Naive thymus-derived CD4-positive, alpha-beta T cell (primary cell): ENCODE measurements around the gene MAP3K1. TPM values are rescaled to one million over a fixed set of nuclear protein-coding genes. Genes with fewer than 3 reads are reported as not detected.

Experiments
- ATAC-seq: fragments of 150-1000 bp; cut with Tn5 transposase; 2 replicates; pipeline ENCODE4 v1.10.0; 2021; ENCODE audit warnings: mild to moderate bottlenecking, moderate library complexity
- CTCF ChIA-PET: fragments of 350-600 bp; sonication (Branson Sonifier 250); formaldehyde crosslinking; loops from one replicate; lab custom pipeline; 2021; ENCODE audit warnings: antibody characterized with exemption; lab: Charles Lee
- POLR2A ChIA-PET: fragments of 350-600 bp; sonication (Branson Sonifier 250); formaldehyde crosslinking; loops from one replicate; lab custom pipeline; 2021; ENCODE audit warnings: antibody characterized with exemption, inconsistent platforms; lab: Charles Lee
- DNase-seq, 9 donors: peaks; one replicate each; pipeline versions ENCODE4 v3.0.0 to v3.0.0-alpha.2; 2020 to 2022; ENCODE audit warnings: mixed read lengths in 1 of 9
- H3K27ac ChIP-seq: one replicate; pipeline ENCODE4 v1.7.0; 2013; ENCODE audit warnings: mild to moderate bottlenecking, low read depth, low read length, moderate library complexity
- H3K27me3 ChIP-seq, 2 donors: one replicate each; pipeline ENCODE4 v1.7.0; 2013; ENCODE audit warnings: low read length in 2 of 2, mild to moderate bottlenecking in 2 of 2, moderate library complexity in 2 of 2; ENCODE audit not compliant: control insufficient read depth in 2 of 2, insufficient read depth in 2 of 2
- H3K36me3 ChIP-seq, 3 experiments: 1 replicate in 2 of 3; 2 replicates in 1 of 3; pipeline ENCODE4 v1.7.0; 2013; ENCODE audit warnings: low read length in 3 of 3, mild to moderate bottlenecking in 3 of 3, moderate library complexity in 1 of 3; ENCODE audit not compliant: insufficient read depth in 3 of 3, control insufficient read depth in 2 of 3
- H3K4me1 ChIP-seq, 2 donors: one replicate each; pipeline ENCODE4 v1.7.0; 2013; ENCODE audit warnings: low read length in 2 of 2, mild to moderate bottlenecking in 2 of 2, moderate library complexity in 1 of 2; ENCODE audit not compliant: control insufficient read depth in 2 of 2, insufficient read depth in 2 of 2
- H3K4me3 ChIP-seq: 2 replicates; pipeline ENCODE4 v1.7.0; 2013; ENCODE audit warnings: mild to moderate bottlenecking, low read length
- H3K9me3 ChIP-seq, 3 experiments: 1 replicate in 2 of 3; 2 replicates in 1 of 3; pipeline ENCODE4 v1.7.0; 2013; ENCODE audit warnings: low read length in 3 of 3; ENCODE audit not compliant: control insufficient read depth in 2 of 3
- H3K27ac Mint-ChIP-seq, 9 donors: one replicate each; pipeline ENCODE4 v1.8.0; 2020 to 2022; ENCODE audit warnings: mixed read lengths in 9 of 9, mild to moderate bottlenecking in 8 of 9, moderate library complexity in 5 of 9, inconsistent platforms in 2 of 9
- H3K27me3 Mint-ChIP-seq, 5 donors: one replicate each; pipeline ENCODE4 v1.8.0; 2021 to 2022; ENCODE audit warnings: mixed read lengths in 5 of 5, mild to moderate bottlenecking in 1 of 5
- H3K36me3 Mint-ChIP-seq, 5 donors: one replicate each; pipeline ENCODE4 v1.8.0; 2020 to 2022; ENCODE audit warnings: mixed read lengths in 5 of 5, mild to moderate bottlenecking in 3 of 5, inconsistent platforms in 1 of 5
- H3K4me1 Mint-ChIP-seq, 7 donors: one replicate each; pipeline ENCODE4 v1.8.0; 2020 to 2022; ENCODE audit warnings: mixed read lengths in 7 of 7, mild to moderate bottlenecking in 3 of 7, inconsistent platforms in 1 of 7
- H3K4me3 Mint-ChIP-seq, 10 donors: one replicate each; pipeline ENCODE4 v1.8.0; 2020 to 2022; ENCODE audit warnings: mild to moderate bottlenecking in 10 of 10, mixed read lengths in 10 of 10, moderate library complexity in 6 of 10, inconsistent platforms in 2 of 10
- H3K9me3 Mint-ChIP-seq, 11 donors: one replicate each; pipeline ENCODE4 v1.8.0; 2020 to 2022; ENCODE audit warnings: mixed read lengths in 11 of 11, mild to moderate bottlenecking in 4 of 11, inconsistent platforms in 1 of 11, moderate library complexity in 1 of 11
- intact Hi-C, 2 donors: fragments of 100-400 bp; cut with micrococcal nuclease; formaldehyde crosslinking; loops; one replicate each; pipeline ENCODE4 v1.15.1; 2023
- polyA plus RNA-seq, 2 donors: library from polyadenylated mRNA; unstranded; fragments of 300-500 nt; fragmentation: Illumina TruSeq; gene quantifications; one replicate each; pipeline ENCODE4 v1.2.3, GENCODE V29; 2021
- total RNA-seq, 6 experiments: library from RNA in 5 of 6; stranded (reverse) in 5 of 6; gene quantifications; 1 replicate in 5 of 6; 2 replicates in 1 of 6; pipeline ENCODE4 v1.2.3 and lab custom pipeline; 2021 to 2026

Gene MAP3K1
- total and polyA plus RNA-seq, 7 experiments from 2014 or later: 43.0 to 85.4 (median 61.8) TPM

DNA sequence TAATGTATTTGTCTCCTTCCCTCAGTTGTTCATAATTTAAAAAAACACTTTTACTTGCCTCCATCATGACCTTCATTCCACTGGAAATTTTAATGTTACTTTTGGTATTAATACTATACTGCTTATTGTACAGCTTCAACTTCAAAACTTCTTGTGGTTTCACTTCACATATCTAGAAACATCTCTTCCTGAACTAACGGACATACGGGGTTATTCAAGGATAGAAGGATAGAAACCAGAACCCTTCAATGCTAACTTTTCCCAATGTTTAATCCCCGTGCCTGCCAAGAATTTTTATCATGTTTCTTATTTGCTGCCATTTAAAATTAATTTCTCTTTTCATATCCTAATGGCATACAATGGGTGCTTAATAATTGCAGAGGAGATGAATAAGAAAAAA lies 57.7 kb downstream of the MAP3K1 start:
- Histone ChIP-seq H3K9me3 (no peaks in the 10 kb centered on the region), H3K27me3 (no peaks in the 10 kb centered on the region), H3K27ac (no peak overlapping the region), H3K4me3 (no peak overlapping the region), H3K4me1 (no peaks in the 10 kb centered on the region), H3K36me3 (peaks cover 9 to 69% (median 25%) of the 10 kb centered on the region in 3 experiments)
- ChIA-PET CTCF (no interaction called here), POLR2A (no interaction called here)
- ATAC-seq: no peak
- Mint-ChIP-seq H3K4me3 (peak overlapping the region in 1 of 10 donors; percentile 52), H3K4me1 (peaks cover 16 to 56% (median 36%) of the 10 kb centered on the region in 7 donors), H3K36me3 (peaks cover 23 to 61% (median 43%) of the 10 kb centered on the region in 5 donors), H3K27me3 (no peaks in the 10 kb centered on the region), H3K27ac (peak overlapping the region in 4 of 9 donors; percentile 36 to 80 (median 47)), H3K9me3 (no peaks in the 10 kb centered on the region)
- intact Hi-C loops: loop anchor here in 1 of 2 donors (2.0 kb wide), 1 partner anchor 16 kb away; no protein-coding TSS in a partner anchor
- no peak for DNase-seq

GRCh38 chr5:56876327-56876726 lies 61.0 kb downstream of the MAP3K1 start:
- H3K36me3 ChIP-seq: peaks cover 12 to 80% (median 32%) of the 10 kb centered on the region in 3 experiments
- H3K27me3 Mint-ChIP-seq: no peaks in the 10 kb centered on the region
- peak overlapping the region in 6 of 9 donors; percentile 0 to 82 (median 60) for H3K27ac Mint-ChIP-seq
- peak; percentile 34 for ATAC-seq
- H3K4me3 ChIP-seq: no peak overlapping the region
- POLR2A ChIA-PET: no interaction called here
- no peak for DNase-seq
- H3K27ac ChIP-seq: no peak overlapping the region
- CTCF ChIA-PET: no interaction called here
- no peaks in the 10 kb centered on the region for H3K9me3 Mint-ChIP-seq
- H3K36me3 Mint-ChIP-seq: peaks cover 18 to 62% (median 43%) of the 10 kb centered on the region in 5 donors
- H3K27me3 ChIP-seq: no peaks in the 10 kb centered on the region
- intact Hi-C loops: no loop called here
- H3K4me3 Mint-ChIP-seq: no peak overlapping the region
- peaks cover 15 to 50% (median 30%) of the 10 kb centered on the region in 7 donors for H3K4me1 Mint-ChIP-seq
- H3K4me1 ChIP-seq: no peaks in the 10 kb centered on the region
- H3K9me3 ChIP-seq: no peaks in the 10 kb centered on the region

DNA sequence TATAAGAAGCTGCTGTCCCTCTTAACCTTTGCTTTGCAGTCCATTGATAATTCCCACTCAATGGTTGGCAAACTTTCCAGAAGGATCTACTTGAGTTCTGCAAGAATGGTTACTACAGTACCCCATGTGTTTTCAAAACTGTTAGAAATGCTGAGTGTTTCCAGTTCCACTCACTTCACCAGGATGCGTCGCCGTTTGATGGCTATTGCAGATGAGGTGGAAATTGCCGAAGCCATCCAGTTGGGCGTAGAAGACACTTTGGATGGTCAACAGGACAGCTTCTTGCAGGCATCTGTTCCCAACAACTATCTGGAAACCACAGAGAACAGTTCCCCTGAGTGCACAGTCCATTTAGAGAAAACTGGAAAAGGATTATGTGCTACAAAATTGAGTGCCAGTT lies 66.2 kb downstream of the MAP3K1 start:
- POLR2A ChIA-PET: interaction anchor here (0.7 to 1.1 kb wide), 2 partner anchors 15 to 343 kb away, joined by 4 to 5 read pairs; no protein-coding TSS in a partner anchor
- CTCF ChIA-PET: no interaction called here

DNA sequence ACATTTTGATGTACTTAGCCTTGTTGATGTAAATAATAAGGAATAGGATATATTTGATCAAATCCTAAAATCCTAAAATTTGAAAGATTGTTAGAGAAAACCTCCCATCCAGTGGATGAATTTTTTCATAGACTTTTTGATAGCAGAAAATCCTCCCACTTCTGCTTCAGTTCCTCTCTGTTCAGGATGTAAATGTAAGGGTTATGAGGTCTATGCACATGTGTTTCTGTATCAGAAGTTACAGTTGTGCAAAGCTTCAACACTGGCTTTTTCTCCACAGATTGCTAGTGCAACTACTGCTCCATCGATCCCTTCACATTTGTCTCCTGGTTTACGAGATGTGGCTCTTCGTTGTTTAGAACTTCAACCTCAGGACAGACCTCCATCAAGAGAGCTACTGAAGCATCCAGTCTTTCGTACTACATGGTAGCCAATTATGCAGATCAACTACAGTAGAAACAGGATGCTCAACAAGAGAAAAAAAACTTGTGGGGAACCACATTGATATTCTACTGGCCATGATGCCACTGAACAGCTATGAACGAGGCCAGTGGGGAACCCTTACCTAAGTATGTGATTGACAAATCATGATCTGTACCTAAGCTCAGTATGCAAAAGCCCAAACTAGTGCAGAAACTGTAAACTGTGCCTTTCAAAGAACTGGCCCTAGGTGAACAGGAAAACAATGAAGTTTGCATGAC lies 78.1 kb downstream of the MAP3K1 start:
- Mint-ChIP-seq H3K27ac (peak overlapping the region in 4 of 9 donors; percentile 4 to 52 (median 26)), H3K27me3 (no peaks in the 10 kb centered on the region), H3K36me3 (peaks cover 12 to 69% (median 54%) of the 10 kb centered on the region in 5 donors), H3K9me3 (peaks cover 0 to 1% (median 0%) of the 10 kb centered on the region in 11 donors), H3K4me3 (no peak overlapping the region), H3K4me1 (peaks cover 2 to 19% (median 7%) of the 10 kb centered on the region in 7 donors)
- no peak overlapping the region for H3K27ac ChIP-seq
- no peaks in the 10 kb centered on the region for H3K4me1 ChIP-seq
- H3K9me3 ChIP-seq: no peaks in the 10 kb centered on the region
- H3K4me3 ChIP-seq: no peak overlapping the region
- ATAC-seq: no peak
- no peak for DNase-seq
- CTCF ChIA-PET: interaction anchor here (1.1 kb wide), 1 partner anchor 322 kb away, joined by 3 read pairs; no protein-coding TSS in a partner anchor
- POLR2A ChIA-PET: interaction anchor here (1.2 kb wide), 1 partner anchor 16 kb away, joined by 3 read pairs; no protein-coding TSS in a partner anchor
- no peaks in the 10 kb centered on the region for H3K27me3 ChIP-seq
- peaks cover 9 to 39% (median 26%) of the 10 kb centered on the region in 3 experiments for H3K36me3 ChIP-seq
- intact Hi-C loops: no loop called here

More for the DNA sequence above, 66.2 kb downstream of the MAP3K1 start:
- H3K36me3 Mint-ChIP-seq: peaks cover 13 to 67% (median 42%) of the 10 kb centered on the region in 5 donors
- Histone ChIP-seq H3K27me3 (no peaks in the 10 kb centered on the region), H3K9me3 (no peaks in the 10 kb centered on the region), H3K4me3 (no peak overlapping the region), H3K36me3 (peaks cover 36 to 85% (median 41%) of the 10 kb centered on the region in 3 experiments), H3K4me1 (no peaks in the 10 kb centered on the region), H3K27ac (no peak overlapping the region)
- H3K4me1 Mint-ChIP-seq: peaks cover 4 to 20% (median 8%) of the 10 kb centered on the region in 7 donors
- ATAC-seq (no peak), DNase-seq (no peak)
- peak overlapping the region in 6 of 9 donors; percentile 16 to 62 (median 52) for H3K27ac Mint-ChIP-seq
- intact Hi-C loops: no loop called here
- no peaks in the 10 kb centered on the region for H3K9me3 Mint-ChIP-seq
- H3K27me3 Mint-ChIP-seq: no peaks in the 10 kb centered on the region
- H3K4me3 Mint-ChIP-seq: no peak overlapping the region

GRCh38 chr5:56896763-56897162 lies 81.4 kb downstream of the MAP3K1 start:
- H3K27ac Mint-ChIP-seq: peak overlapping the region in 3 of 9 donors; percentile 28 to 70 (median 45)
- no peaks in the 10 kb centered on the region for H3K9me3 ChIP-seq
- ChIA-PET POLR2A (interaction anchor here (0.9 kb wide), 1 partner anchor 16 kb away, joined by 5 read pairs; no protein-coding TSS in a partner anchor), CTCF (interaction anchor here (0.7 to 1.4 kb wide), 4 partner anchors 8 to 626 kb away, joined by 3 to 7 read pairs (median 4); no protein-coding TSS in a partner anchor)
- H3K27me3 Mint-ChIP-seq: no peaks in the 10 kb centered on the region
- peaks cover 0 to 1% (median 0%) of the 10 kb centered on the region in 11 donors for H3K9me3 Mint-ChIP-seq
- peaks cover 5 to 15% (median 14%) of the 10 kb centered on the region in 3 experiments for H3K36me3 ChIP-seq
- H3K36me3 Mint-ChIP-seq: peaks cover 4 to 40% (median 28%) of the 10 kb centered on the region in 5 donors
- H3K4me1 ChIP-seq: no peaks in the 10 kb centered on the region
- H3K4me3 Mint-ChIP-seq: no peak overlapping the region
- H3K4me3 ChIP-seq: no peak overlapping the region
- H3K27ac ChIP-seq: no peak overlapping the region
- ATAC-seq (no peak), DNase-seq (no peak)
- intact Hi-C loops: no loop called here
- no peaks in the 10 kb centered on the region for H3K27me3 ChIP-seq
- H3K4me1 Mint-ChIP-seq: peaks cover 0 to 11% (median 7%) of the 10 kb centered on the region in 7 donors

- Histone ChIP-seq H3K36me3 (peaks cover 5 to 14% (median 13%) of the 10 kb centered on the region in 3 experiments), H3K9me3 (no peaks in the 10 kb centered on the region), H3K4me1 (no peaks in the 10 kb centered on the region), H3K4me3 (no peak overlapping the region), H3K27me3 (no peaks in the 10 kb centered on the region), H3K27ac (no peak overlapping the region)
- peak overlapping the region in 1 of 9 donors; percentile 51 for H3K27ac Mint-ChIP-seq
- intact Hi-C loops: no loop called here
- CTCF ChIA-PET: interaction anchor here (0.6 to 1.5 kb wide), 9 partner anchors 11 to 1512 kb away, joined by 3 to 5 read pairs (median 3); partner anchors contain the start of gene SETD9
- H3K27me3 Mint-ChIP-seq: peaks cover 0 to 4% (median 0%) of the 10 kb centered on the region in 5 donors
- H3K36me3 Mint-ChIP-seq: peaks cover 4 to 30% (median 21%) of the 10 kb centered on the region in 5 donors
- ATAC-seq: no peak
- H3K9me3 Mint-ChIP-seq: no peaks in the 10 kb centered on the region
- DNase-seq: no peak
- H3K4me3 Mint-ChIP-seq: no peak overlapping the region
- POLR2A ChIA-PET: interaction anchor here (0.9 to 1.2 kb wide), 2 partner anchors 10 to 16 kb away, joined by 3 to 5 read pairs; no protein-coding TSS in a partner anchor
- H3K4me1 Mint-ChIP-seq: peaks cover 0 to 10% (median 4%) of the 10 kb centered on the region in 7 donors
These were observed 82.9 kb downstream of the MAP3K1 start for GRCh38 chr5:56898213-56898612.
